H1 (cell line): Measurements from ENCODE around the gene GPR161. TPM values are rescaled to one million over a fixed set of nuclear protein-coding genes. Genes with fewer than 3 reads are reported as not detected.

ENCODE experiments used
- CTCF ChIA-PET: fragments of 300-600 bp; sonication (Branson Sonifier 250); formaldehyde crosslinking; loops from one replicate; lab custom pipeline; 2021; ENCODE audit not compliant: partially characterized antibody; lab: Charles Lee
- POLR2A ChIA-PET: fragments of 300-600 bp; sonication (Branson Sonifier 250); formaldehyde crosslinking; loops from one replicate; lab custom pipeline; 2021; ENCODE audit warnings: inconsistent platforms; ENCODE audit not compliant: partially characterized antibody; lab: Charles Lee
- DNase-seq, 2 experiments: peaks; one replicate each; pipeline versions ENCODE4 v3.0.0 to v3.0.0-alpha.2; 2010 to 2022; ENCODE audit warnings: low spot score in 2 of 2, low read depth in 1 of 2, mixed read lengths in 1 of 2
- FAIRE-seq: peaks from 2 replicates; lab custom pipeline; 2011; peaks lifted over from hg19 to GRCh38; lab: Jason Lieb, UNC
- H2AFZ ChIP-seq: 2 replicates; pipeline ENCODE4 v1.8.1; 2012; ENCODE audit warnings: low read length, inconsistent platforms
- H2AK5ac ChIP-seq: 2 replicates; pipeline ENCODE4 v1.6.1; 2013; ENCODE audit warnings: low read depth, low read length
- H2BK120ac ChIP-seq: replicated peaks from 2 replicates; pipeline ENCODE3; 2013; ENCODE audit warnings: low read depth, low read length, inconsistent platforms
- H2BK12ac ChIP-seq: 2 replicates; pipeline ENCODE4 v1.6.1; 2013; ENCODE audit warnings: low read depth, low read length
- H2BK15ac ChIP-seq: 2 replicates; pipeline ENCODE4 v1.6.1; 2013; ENCODE audit warnings: low read length
- H2BK20ac ChIP-seq: 2 replicates; pipeline ENCODE4 v1.6.1; 2013; ENCODE audit warnings: low read length
- H2BK5ac ChIP-seq: 2 replicates; pipeline ENCODE4 v1.6.1; 2013; ENCODE audit warnings: low read depth, low read length
- H3K14ac ChIP-seq: 2 replicates; pipeline ENCODE4 v1.6.1; 2013; ENCODE audit warnings: inconsistent platforms; ENCODE audit not compliant: insufficient read length
- H3K18ac ChIP-seq: 2 replicates; pipeline ENCODE4 v1.6.1; 2013; ENCODE audit warnings: low read length; ENCODE audit errors: extremely low read depth
- H3K23ac ChIP-seq: 2 replicates; pipeline ENCODE4 v1.6.1; 2013; ENCODE audit warnings: inconsistent platforms; ENCODE audit not compliant: insufficient read length
- H3K23me2 ChIP-seq: 2 replicates; pipeline ENCODE4 v1.6.1; 2013; ENCODE audit warnings: low read depth, low read length
- H3K27ac ChIP-seq: 2 replicates; pipeline ENCODE4 v1.6.1; 2011; ENCODE audit warnings: low read depth, low read length, inconsistent platforms
- H3K27me3 ChIP-seq, 4 experiments: replicated peaks in 1 of 4; 1 replicate in 1 of 4; 2 replicates in 3 of 4; pipeline versions ENCODE4 v1.6.1 to v1.8.1; 2011 to 2013; ENCODE audit warnings: low read length in 3 of 4, mild to moderate bottlenecking in 3 of 4, inconsistent platforms in 2 of 4, mixed read lengths in 2 of 4, moderate library complexity in 1 of 4; ENCODE audit not compliant: control insufficient read depth in 3 of 4, insufficient read depth in 3 of 4; ENCODE audit errors: extremely low read depth in 1 of 4
- H3K36me3 ChIP-seq, 4 experiments: 2 replicates each; pipeline versions ENCODE4 v1.6.1 to v1.8.1; 2011 to 2013; ENCODE audit warnings: mild to moderate bottlenecking in 4 of 4, low read length in 3 of 4, moderate library complexity in 2 of 4, control low read depth in 1 of 4, inconsistent platforms in 1 of 4; ENCODE audit not compliant: insufficient read depth in 4 of 4, control insufficient read depth in 2 of 4
- H3K4ac ChIP-seq: replicated peaks from 2 replicates; pipeline ENCODE3; 2013; ENCODE audit warnings: low read length, low read depth, mixed read lengths, inconsistent platforms; ENCODE audit not compliant: insufficient read length
- H3K4me1 ChIP-seq, 4 experiments: replicated peaks in 1 of 4; 1 replicate in 1 of 4; 2 replicates in 3 of 4; pipeline versions ENCODE4 v1.6.1 to v1.8.1; 2011 to 2013; ENCODE audit warnings: low read length in 3 of 4, inconsistent platforms in 2 of 4, mixed read lengths in 1 of 4; ENCODE audit not compliant: insufficient read depth in 4 of 4, control insufficient read depth in 3 of 4
- H3K4me2 ChIP-seq, 2 experiments: 2 replicates each; pipeline versions ENCODE4 v1.6.1 to v1.8.1; 2011 to 2013; ENCODE audit warnings: low read depth in 2 of 2, low read length in 2 of 2, control low read depth in 1 of 2, inconsistent platforms in 1 of 2, mild to moderate bottlenecking in 1 of 2; ENCODE audit not compliant: insufficient read depth in 1 of 2
- H3K4me3 ChIP-seq, 4 experiments: fragments of 200-600, 300-600 bp in 1 of 4; sonication (generic), shearing (Covaris generic), sonication (Bioruptor Twin) in 1 of 4; 2 replicates each; pipeline versions ENCODE4 v1.5.1 to v1.8.1; 2011 to 2016; ENCODE audit warnings: low read length in 4 of 4, low read depth in 3 of 4, control low read depth in 2 of 4, inconsistent platforms in 2 of 4, mild to moderate bottlenecking in 2 of 4, mixed read lengths in 1 of 4, moderate library complexity in 1 of 4; ENCODE audit not compliant: insufficient read depth in 2 of 4; ENCODE audit errors: extremely low read depth in 1 of 4
- H3K56ac ChIP-seq: replicated peaks from 2 replicates; pipeline ENCODE3; 2013; ENCODE audit warnings: low read depth, mild to moderate bottlenecking, mixed read lengths, low read length, inconsistent platforms; ENCODE audit not compliant: insufficient read length
- H3K79me1 ChIP-seq: 2 replicates; pipeline ENCODE4 v1.6.1; 2013; ENCODE audit warnings: low read depth, low read length, control low read depth
- H3K79me2 ChIP-seq, 2 experiments: 2 replicates each; pipeline versions ENCODE4 v1.6.1 to v1.8.1; 2012 to 2013; ENCODE audit warnings: low read length in 2 of 2, mild to moderate bottlenecking in 2 of 2, inconsistent platforms in 1 of 2; ENCODE audit not compliant: insufficient read depth in 2 of 2, control insufficient read depth in 1 of 2
- H3K9ac ChIP-seq, 4 experiments: replicated peaks in 1 of 4; 1 replicate in 1 of 4; 2 replicates in 3 of 4; pipeline versions ENCODE4 v1.6.1 to v1.8.1; 2011 to 2013; ENCODE audit warnings: low read depth in 3 of 4, low read length in 3 of 4, control low read depth in 2 of 4, mild to moderate bottlenecking in 2 of 4, moderate library complexity in 2 of 4, inconsistent platforms in 1 of 4; ENCODE audit errors: extremely low read depth in 1 of 4
- H3K9me3 ChIP-seq, 2 experiments: 2 replicates each; pipeline versions ENCODE4 v1.6.1 to v1.8.1; 2012 to 2013; ENCODE audit warnings: mild to moderate bottlenecking in 2 of 2, moderate library complexity in 2 of 2, control low read depth in 1 of 2, inconsistent platforms in 1 of 2, low read depth in 1 of 2, low read length in 1 of 2, mixed read lengths in 1 of 2; ENCODE audit not compliant: insufficient read depth in 2 of 2
- H4K20me1 ChIP-seq, 2 experiments: replicated peaks in 1 of 2; 2 replicates each; pipeline versions ENCODE3 to v1.8.1; 2011 to 2013; ENCODE audit warnings: inconsistent platforms in 2 of 2, low read length in 2 of 2, mild to moderate bottlenecking in 1 of 2; ENCODE audit not compliant: insufficient read depth in 2 of 2, control insufficient read depth in 1 of 2
- H4K5ac ChIP-seq: 2 replicates; pipeline ENCODE4 v1.6.1; 2013; ENCODE audit warnings: low read length, low read depth, mixed read lengths, inconsistent platforms; ENCODE audit not compliant: insufficient read length
- H4K8ac ChIP-seq: 2 replicates; pipeline ENCODE4 v1.8.0; 2013; ENCODE audit warnings: mild to moderate bottlenecking, moderate library complexity, low read length, inconsistent platforms; ENCODE audit not compliant: insufficient read depth; ENCODE audit errors: extremely low read depth
- H4K91ac ChIP-seq: replicated peaks from 2 replicates; pipeline ENCODE3; 2013; ENCODE audit warnings: low read length, mixed read lengths, inconsistent platforms; ENCODE audit not compliant: insufficient read length
- ASH2L ChIP-seq: fragments of 200-600, 300-600 bp; sonication (generic); IDR thresholded peaks from one replicate; pipeline ENCODE4 v1.7.1; 2017; ENCODE audit warnings: low read length
- CEBPB ChIP-seq: IDR thresholded peaks from 2 replicates; pipeline ENCODE4 v1.6.1; 2012; ENCODE audit warnings: low read depth, low read length
- EGR1 ChIP-seq: IDR thresholded peaks from 2 replicates; pipeline ENCODE4 v1.6.1; 2011; ENCODE audit warnings: low read depth, low read length, borderline replicate concordance
- FOSL1 ChIP-seq: IDR thresholded peaks from 2 replicates; pipeline ENCODE4 v1.6.1; 2011; ENCODE audit warnings: mild to moderate bottlenecking, low read depth, low read length, moderate library complexity; ENCODE audit not compliant: insufficient read depth
- GTF2F1 ChIP-seq: IDR thresholded peaks from 2 replicates; pipeline ENCODE4 v1.6.1; 2012; ENCODE audit warnings: low read depth, low read length, improper control_type of control experiment, borderline replicate concordance
- JUN ChIP-seq: IDR thresholded peaks from 2 replicates; pipeline ENCODE4 v1.6.1; 2011; ENCODE audit warnings: low read depth, mild to moderate bottlenecking, improper control_type of control experiment, low read length
- KDM4A ChIP-seq: IDR thresholded peaks from one replicate; pipeline ENCODE4 v1.7.1; 2012; ENCODE audit warnings: low read depth, mild to moderate bottlenecking, moderate library complexity, low read length, inconsistent platforms; ENCODE audit not compliant: severe bottlenecking
- NANOG ChIP-seq: IDR thresholded peaks from 2 replicates; pipeline ENCODE4 v1.6.1; 2011; ENCODE audit warnings: low read length, low read depth, mild to moderate bottlenecking, inconsistent platforms; ENCODE audit not compliant: insufficient read depth, poor library complexity, severe bottlenecking
- SP1 ChIP-seq: IDR thresholded peaks from 2 replicates; pipeline ENCODE4 v1.6.1; 2011; ENCODE audit warnings: low read depth, low read length
- TAF1 ChIP-seq: IDR thresholded peaks from 2 replicates; pipeline ENCODE4 v1.6.1; 2011; ENCODE audit warnings: mild to moderate bottlenecking, low read depth, low read length
- TCF12 ChIP-seq: IDR thresholded peaks from 2 replicates; pipeline ENCODE4 v1.6.1; 2011; ENCODE audit warnings: low read depth, mild to moderate bottlenecking, low read length
- ZNF274 ChIP-seq: IDR thresholded peaks from 2 replicates; pipeline ENCODE4 v1.7.0; 2012; ENCODE audit warnings: low read length, borderline replicate concordance; ENCODE audit errors: extremely low read depth
- WGBS, 2 experiments: shearing (Covaris generic) in 1 of 2; methylation state at CpG; one replicate each; pipeline versions ENCODE4 v1.1.6 to v1.1.7; 2013 to 2015; ENCODE audit warnings: low lambda C conversion rate in 2 of 2, mixed read lengths in 2 of 2, inconsistent platforms in 1 of 2, low coverage in 1 of 2, missing lambda C conversion rate in 1 of 2; ENCODE audit not compliant: insufficient replicate concordance in 2 of 2, insufficient coverage in 1 of 2, insufficient read length in 1 of 2; ENCODE audit errors: extremely low coverage in 1 of 2, missing lambda C conversion rate in 1 of 2; 5-methylcytosine and 5-hydroxymethylcytosine counted together
- polyA plus RNA-seq, 7 experiments: library from polyadenylated mRNA; depleted of rRNA in 3 of 7; stranded (reverse) in 5 of 7; unstranded in 2 of 7; fragments of >200 nt in 5 of 7; fragments of 200-250 nt in 2 of 7; gene quantifications; 1 replicate in 5 of 7; 2 replicates in 1 of 7; 4 replicates in 1 of 7; pipeline versions ENCODE4 v1.2.1 to v1.2.3, GENCODE V29; 2011 to 2013; ENCODE audit warnings: missing spikeins in 2 of 7, mixed read lengths in 2 of 7
- total RNA-seq: library from RNA; stranded (reverse); fragmentation: NEBNext Ultra II Directional; extraction: Animal tissue kit (Norgen Biotek cat#: 25700); gene quantifications from 2 replicates; pipeline ENCODE4 v1.2.1, GENCODE V29; 2021
- TF ChIP-seq, protein P1 (sequence below): IDR thresholded peaks from 2 replicates; pipeline ENCODE4 v1.6.1; 2011; ENCODE audit warnings: low read length, improper control_type of control experiment
- TF ChIP-seq, protein P2 (sequence below): IDR thresholded peaks from 2 replicates; pipeline ENCODE4 v1.6.1; 2012; ENCODE audit warnings: inconsistent platforms

GPR161 gene
- total and polyA plus RNA-seq, 2 of the 8 experiments (the other 6 are each of a cell fraction or from before 2014, with no cell fraction given), result 13.7 to 16.8 TPM

DNA sequence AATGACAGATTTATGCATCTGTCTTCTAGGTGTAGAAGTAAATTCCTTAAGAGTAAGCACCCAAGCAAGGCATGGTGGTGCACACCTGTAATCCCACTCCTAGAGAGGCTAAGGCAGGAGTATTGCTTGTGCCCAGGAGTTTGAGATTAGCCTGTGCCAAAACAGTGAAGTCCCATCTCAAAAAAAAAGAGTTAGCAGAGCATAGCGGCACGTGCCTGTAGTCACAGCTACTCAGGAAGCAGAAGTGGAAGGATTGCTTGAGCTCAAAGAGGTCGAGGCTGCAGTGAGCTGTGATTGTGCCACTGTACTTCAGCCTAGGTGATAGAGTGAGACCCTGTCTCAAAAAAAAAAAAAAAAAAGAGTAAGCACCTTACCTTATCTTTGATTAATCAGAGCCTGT, 26.9 kb upstream of the GPR161 start:
- no peak for DNase-seq
- POLR2A ChIA-PET, result no interaction called here
- Histone ChIP-seq H4K20me1 (no peaks in the 10 kb centered on the region), H3K79me2 (no peaks in the 10 kb centered on the region), H2BK120ac (no peak overlapping the region), H2AFZ (no peak overlapping the region), H3K14ac (no peak overlapping the region), H4K5ac (no peak overlapping the region), H3K23me2 (no peaks in the 10 kb centered on the region), H3K4me1 (no peaks in the 10 kb centered on the region), H3K4ac (no peak overlapping the region), H3K4me3 (no peak overlapping the region), H3K23ac (no peak overlapping the region), H3K27ac (no peak overlapping the region), H3K27me3 (no peaks in the 10 kb centered on the region), H2BK12ac (no peak overlapping the region), H3K4me2 (no peak overlapping the region), H3K79me1 (no peaks in the 10 kb centered on the region), H2AK5ac (no peak overlapping the region), H3K9me3 (no peaks in the 10 kb centered on the region), H3K9ac (no peak overlapping the region), H4K8ac (no peak overlapping the region), H2BK5ac (no peak overlapping the region), H3K36me3 (no peaks in the 10 kb centered on the region), H4K91ac (no peak overlapping the region), H3K18ac (no peak overlapping the region), H2BK20ac (no peak overlapping the region), H2BK15ac (no peak overlapping the region), H3K56ac (no peak overlapping the region)
- CTCF ChIA-PET, result interaction anchor here (0.6 to 1.3 kb wide), 4 partner anchors 18 to 80 kb away, joined by 3 to 4 read pairs (median 3); partner anchors contain the start of gene GPR161
- 93% methylated on average over 3 of the region's 3 CpGs; no CpG with 5 or more reads in 1 of the 2 experiments for WGBS, 2 experiments
- FAIRE-seq, result no peak
- TF ChIP-seq NANOG (no peak), TCF12 (no peak), EGR1 (no peak), GTF2F1 (no peak), JUN (no peak), CEBPB (no peak), KDM4A (no peak), FOSL1 (no peak), ASH2L (no peak), TAF1 (no peak), ZNF274 (no peak), SP1 (no peak)
- TF ChIP-seq, protein P1, sequence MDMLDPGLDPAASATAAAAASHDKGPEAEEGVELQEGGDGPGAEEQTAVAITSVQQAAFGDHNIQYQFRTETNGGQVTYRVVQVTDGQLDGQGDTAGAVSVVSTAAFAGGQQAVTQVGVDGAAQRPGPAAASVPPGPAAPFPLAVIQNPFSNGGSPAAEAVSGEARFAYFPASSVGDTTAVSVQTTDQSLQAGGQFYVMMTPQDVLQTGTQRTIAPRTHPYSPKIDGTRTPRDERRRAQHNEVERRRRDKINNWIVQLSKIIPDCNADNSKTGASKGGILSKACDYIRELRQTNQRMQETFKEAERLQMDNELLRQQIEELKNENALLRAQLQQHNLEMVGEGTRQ, result no peak
- TF ChIP-seq, protein P2, sequence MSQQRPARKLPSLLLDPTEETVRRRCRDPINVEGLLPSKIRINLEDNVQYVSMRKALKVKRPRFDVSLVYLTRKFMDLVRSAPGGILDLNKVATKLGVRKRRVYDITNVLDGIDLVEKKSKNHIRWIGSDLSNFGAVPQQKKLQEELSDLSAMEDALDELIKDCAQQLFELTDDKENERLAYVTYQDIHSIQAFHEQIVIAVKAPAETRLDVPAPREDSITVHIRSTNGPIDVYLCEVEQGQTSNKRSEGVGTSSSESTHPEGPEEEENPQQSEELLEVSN, result no peak
